ENCODE results near the gene NOXA1. TPM values are rescaled to one million over a fixed set of nuclear protein-coding genes. Genes with fewer than 3 reads are reported as not detected.

NOXA1 gene
- total and polyA plus RNA-seq, 9 of the 15 experiments (the other 6 are each of a cell fraction or from before 2014, with no cell fraction given): 0.07 to 1.2 (median 0.20) TPM; not detected in 4

- TF ChIP-seq ZNF23 (CRISPR knock-in tag; IDR thresholded peaks at IDR 0.05) (no peak), TEAD4 (IDR thresholded peaks at IDR 0.05; ENCODE audit: low read length) (no peak), TEAD4 (CRISPR knock-in tag; IDR thresholded peaks at IDR 0.05; ENCODE audit: borderline replicate concordance) (no peak), CBFB (CRISPR knock-in tag; IDR thresholded peaks at IDR 0.05) (no peak), CREB3L1 (IDR thresholded peaks at IDR 0.05; ENCODE audit: borderline replicate concordance, low read depth) (no peak), E2F5 (CRISPR knock-in tag; IDR thresholded peaks at IDR 0.05) (no peak)
These were observed 37.4 kb downstream of the NOXA1 start (continued) for GRCh38 chr9:137460363-137461315.

- Histone ChIP-seq H3K27me3 (ENCODE audit: control insufficient read depth in 2 of 2, insufficient read depth in 2 of 2, low read length in 2 of 2) (no peaks in the 10 kb centered on the region), H3K36me3 (ENCODE audit: control insufficient read depth, insufficient read depth, low read length) (peaks cover 18% of the 10 kb centered on the region; the same call in 1 of the 3 replicates), H3K4me3 (no peak overlapping the region), H3K4me2 (ENCODE audit: insufficient read depth, low read length) (peak overlapping the region; percentile 75), H2AFZ (ENCODE audit: low read depth, low read length) (peak overlapping the region; percentile 86; the same call in 1 of the 2 replicates), H3K79me2 (ENCODE audit: control insufficient read depth, insufficient read depth, low read length) (peaks cover 12% of the 10 kb centered on the region), H4K20me1 (replicated peaks; ENCODE audit: control insufficient read depth, insufficient read depth, low read length) (no peaks in the 10 kb centered on the region), H3K4me1 (replicated peaks in 1 of 2; ENCODE audit: control insufficient read depth in 2 of 2, insufficient read depth in 2 of 2, low read length in 2 of 2) (peaks cover 17 to 97% of the 10 kb centered on the region in 2 experiments), H3K9me1 (ENCODE audit: control insufficient read depth, insufficient read depth, low read length) (no peaks in the 10 kb centered on the region), H3K9me3 (replicated peaks; ENCODE audit: control insufficient read depth, insufficient read depth, low read depth, low read length) (no peaks in the 10 kb centered on the region), H3K9ac (ENCODE audit: insufficient read depth in 1 of 2, low read depth in 2 of 2, low read length in 2 of 2) (peak overlapping the region; percentile 1 to 97; a peak in 2 of 4 replicates), H3K27ac (ENCODE audit: extremely low read depth, low read depth, low read length) (no peak overlapping the region)
- BruUV-seq (replicated peaks): no TSS peak
- FAIRE-seq: no peak
- WGBS (ENCODE audit: insufficient coverage, low coverage, missing lambda C conversion rate): 53% methylated on average over 5 of the region's 21 CpGs
- in situ Hi-C loops (cut with MboI) (no loop called here), intact Hi-C loops (cut with micrococcal nuclease) (loop anchor here (2.0 kb wide), 1 partner anchor 32 kb away; no protein-coding TSS in a partner anchor)
- DNase-seq (ENCODE audit: extremely low read depth in 1 of 4, low spot score in 3 of 4): no peak
- no peak for ATAC-seq
- ChIA-PET POLR2A (no interaction called here), CTCF (ENCODE audit: low intra/inter-chr PET ratio) (no interaction called here)
- TF ChIP-seq ZNF639 (CRISPR knock-in tag; conservative IDR thresholded peaks at IDR 0.05 in 1 of 2, IDR thresholded peaks at IDR 0.05 in 1 of 2) (no peak), ZNF740 (CRISPR knock-in tag; IDR thresholded peaks at IDR 0.05) (peak; percentile 44; the same call in 1 of the 2 replicates), ZNF740 (tag; IDR thresholded peaks at IDR 0.05) (no peak), ZNF644 (tag; IDR thresholded peaks at IDR 0.05; ENCODE audit: low read depth) (no peak), SMAD2 (IDR thresholded peaks at IDR 0.05; ENCODE audit: low read depth, low read length) (no peak), PPARD (CRISPR knock-in tag; IDR thresholded peaks at IDR 0.05) (no peak), CXXC5 (CRISPR knock-in tag; IDR thresholded peaks at IDR 0.05) (no peak)
These were observed 38.1 kb downstream of the NOXA1 start for GRCh38 chr9:137461316-137461662.
